K562 (cell line): ENCODE data around the gene RSPH9. TPM values are rescaled to one million over a fixed set of nuclear protein-coding genes. Genes with fewer than 3 reads are reported as not detected.

Experiments used
- ATAC-seq: fragments of 200-7000 bp; cut with Tn5 transposase; 3 replicates; pipeline ENCODE4 v1.9.1; 2020; ENCODE audit warnings: moderate library complexity
- BruUV-seq: library from RNA; stranded (reverse); fragments of 400-500 nt; replicated peaks from 2 replicates; lab custom pipeline; 2021; lab: Mats Ljungman, UMichigan
- CTCF ChIA-PET: fragments of 300-600 bp; formaldehyde crosslinking; extraction: SDS; loops from one replicate; lab custom pipeline; 2021; ENCODE audit warnings: low intra/inter-chr PET ratio; lab: Yijun Ruan, JAX
- POLR2A ChIA-PET: fragments of 300-600, 350-650 bp; sonication (Branson Sonifier 250); formaldehyde crosslinking; extraction: SDS; loops from one replicate; lab custom pipeline; 2021; ENCODE audit warnings: antibody characterized with exemption, inconsistent platforms; lab: Yijun Ruan, JAX
- DNase-seq, 4 experiments: peaks; one replicate each; pipeline versions ENCODE4 v3.0.0 to v3.0.0-alpha.2; 2011 to 2018; ENCODE audit warnings: low spot score in 3 of 4, mixed read lengths in 3 of 4; ENCODE audit errors: extremely low read depth in 1 of 4
- FAIRE-seq: peaks from 2 replicates; lab custom pipeline; 2011; peaks lifted over from hg19 to GRCh38; lab: Jason Lieb, UNC
- H2AFZ ChIP-seq: 2 replicates; pipeline ENCODE4 v1.6.0; 2011; ENCODE audit warnings: low read depth, low read length, control low read depth, inconsistent platforms
- H3K27ac ChIP-seq: fragments of 200-600 bp; 3 replicates; pipeline ENCODE4 v1.8.0; 2011; ENCODE audit warnings: low read depth, mild to moderate bottlenecking, control low read depth, inconsistent platforms, low read length, moderate library complexity, mixed read lengths; ENCODE audit errors: extremely low read depth
- H3K27me3 ChIP-seq, 2 experiments: fragments of 300-600 bp in 1 of 2; 2 replicates in 1 of 2; 3 replicates in 1 of 2; pipeline versions ENCODE4 v1.6.0 to v1.8.0; 2011; ENCODE audit warnings: inconsistent platforms in 2 of 2, low read length in 2 of 2, mild to moderate bottlenecking in 1 of 2, mixed read lengths in 1 of 2, moderate library complexity in 1 of 2; ENCODE audit not compliant: control insufficient read depth in 2 of 2, insufficient read depth in 2 of 2
- H3K36me3 ChIP-seq: fragments of 300-600 bp; 3 replicates; pipeline ENCODE4 v1.8.0; 2011; ENCODE audit warnings: mild to moderate bottlenecking, low read length, inconsistent platforms; ENCODE audit not compliant: control insufficient read depth, insufficient read depth
- H3K4me1 ChIP-seq, 2 experiments: fragments of 200-600 bp in 1 of 2; replicated peaks in 1 of 2; 2 replicates in 1 of 2; 3 replicates in 1 of 2; pipeline versions ENCODE4 v1.5.1 to v1.8.0; 2011; ENCODE audit warnings: inconsistent platforms in 2 of 2, low read length in 2 of 2, mild to moderate bottlenecking in 1 of 2, mixed read lengths in 1 of 2, moderate library complexity in 1 of 2; ENCODE audit not compliant: control insufficient read depth in 2 of 2, insufficient read depth in 2 of 2
- H3K4me2 ChIP-seq: 2 replicates; pipeline ENCODE4 v1.6.1; 2011; ENCODE audit warnings: low read length, control low read depth, inconsistent platforms, mixed read lengths; ENCODE audit not compliant: insufficient read depth
- H3K4me3 ChIP-seq: fragments of 200-600 bp; sonication (generic), shearing (Covaris generic); 2 replicates; pipeline ENCODE4 v1.5.1; 2016; ENCODE audit warnings: control low read depth, inconsistent platforms
- H3K79me2 ChIP-seq: fragments of 200-600 bp; 3 replicates; pipeline ENCODE4 v1.8.0; 2011; ENCODE audit warnings: low read length, inconsistent platforms; ENCODE audit not compliant: control insufficient read depth, insufficient read depth
- H3K9ac ChIP-seq, 2 experiments: 2 replicates each; pipeline versions ENCODE4 v1.6.0 to v1.6.1; 2011; ENCODE audit warnings: low read depth in 2 of 2, low read length in 2 of 2, control low read depth in 1 of 2, inconsistent platforms in 1 of 2, mild to moderate bottlenecking in 1 of 2, mixed read lengths in 1 of 2; ENCODE audit not compliant: insufficient read depth in 1 of 2
- H3K9me1 ChIP-seq: one replicate; pipeline ENCODE4 v1.6.0; 2011; ENCODE audit warnings: inconsistent platforms, mild to moderate bottlenecking, low read length, moderate library complexity; ENCODE audit not compliant: control insufficient read depth, insufficient read depth
- H3K9me3 ChIP-seq: replicated peaks from 2 replicates; pipeline ENCODE4 v1.5.1; 2011; ENCODE audit warnings: low read depth, low read length, inconsistent platforms; ENCODE audit not compliant: control insufficient read depth, insufficient read depth
- H4K20me1 ChIP-seq: replicated peaks from 2 replicates; pipeline ENCODE4 v1.6.1; 2011; ENCODE audit warnings: low read length, inconsistent platforms, mixed read lengths; ENCODE audit not compliant: control insufficient read depth, insufficient read depth
- CTCF ChIP-seq, 3 experiments: IDR thresholded peaks in 2 of 3; conservative IDR thresholded peaks in 1 of 3; 2 replicates each; pipeline ENCODE4 v1.5.1; 2011 to 2012; ENCODE audit warnings: low read length in 3 of 3, mild to moderate bottlenecking in 3 of 3, control low read depth in 2 of 3, improper control_type of control experiment in 1 of 3, inconsistent platforms in 1 of 3, low read depth in 1 of 3, mixed read lengths in 1 of 3, moderate library complexity in 1 of 3; ENCODE audit not compliant: insufficient read depth in 2 of 3
- EP400 ChIP-seq: fragments of 450-650 bp; IDR thresholded peaks from 2 replicates; pipeline ENCODE4 v1.6.1; 2017; ENCODE audit warnings: antibody characterized with exemption, mild to moderate bottlenecking, moderate library complexity
- FUS ChIP-seq: fragments of 200-400 bp; formaldehyde crosslinking; optimal IDR thresholded peaks from 2 replicates; pipeline ENCODE3; 2017; ENCODE audit warnings: low read depth, low read length
- HNRNPLL ChIP-seq: fragments of 200-400 bp; formaldehyde crosslinking; IDR thresholded peaks from 2 replicates; pipeline ENCODE4 v1.6.1; 2017; ENCODE audit warnings: low read length, low read depth, mild to moderate bottlenecking; ENCODE audit not compliant: poor library complexity, severe bottlenecking
- IRF2 ChIP-seq: sonication (generic); formaldehyde crosslinking; IDR thresholded peaks from 2 replicates; pipeline ENCODE4 v1.8.1; 2022; ENCODE audit warnings: mild to moderate bottlenecking, missing genetic modification reagents
- KDM5B ChIP-seq: fragments of 200-600 bp; sonication (generic); IDR thresholded peaks from 2 replicates; pipeline ENCODE4 v1.6.1; 2012; ENCODE audit warnings: low read depth, mild to moderate bottlenecking, moderate library complexity, low read length, control low read depth, inconsistent platforms; ENCODE audit not compliant: insufficient replicate concordance
- NFYB ChIP-seq: IDR thresholded peaks from 2 replicates; pipeline ENCODE4 v1.6.1; 2011; ENCODE audit warnings: mild to moderate bottlenecking, moderate library complexity; ENCODE audit not compliant: insufficient read length; ENCODE audit errors: extremely low read depth
- SMAD3 ChIP-seq: fragments of 450-650 bp; formaldehyde crosslinking; conservative IDR thresholded peaks from 2 replicates; pipeline ENCODE4 v1.4.0; 2020; ENCODE audit warnings: mild to moderate bottlenecking
- SREBF2 ChIP-seq: sonication (generic); formaldehyde crosslinking; IDR thresholded peaks from 2 replicates; pipeline ENCODE4 v1.4.0; 2020; ENCODE audit warnings: mild to moderate bottlenecking, missing genetic modification reagents
- ZFPM2 ChIP-seq: fragments of 250-450 bp; sonication (Bioruptor Pico); IDR thresholded peaks from 2 replicates; pipeline ENCODE4 v1.5.1; 2022; ENCODE audit warnings: mild to moderate bottlenecking
- ZNF12 ChIP-seq: sonication (generic); formaldehyde crosslinking; IDR thresholded peaks from 2 replicates; pipeline ENCODE4 v1.4.0; 2020; ENCODE audit warnings: mild to moderate bottlenecking, missing genetic modification reagents
- ZNF143 ChIP-seq: sonication (generic); formaldehyde crosslinking; IDR thresholded peaks from 2 replicates; pipeline ENCODE4 v1.9.0; 2022; ENCODE audit warnings: mild to moderate bottlenecking, missing genetic modification reagents
- ZNF699 ChIP-seq: fragments of 250-450 bp; sonication (Bioruptor Pico); IDR thresholded peaks from 2 replicates; pipeline ENCODE4 v1.8.0; 2021; ENCODE audit warnings: mild to moderate bottlenecking, moderate library complexity; ENCODE audit not compliant: insufficient replicate concordance
- ZNF785 ChIP-seq: fragments of 250-450 bp; sonication (Bioruptor Pico); IDR thresholded peaks from 2 replicates; pipeline ENCODE4 v1.4.0; 2020; ENCODE audit warnings: mild to moderate bottlenecking
- ZSCAN32 ChIP-seq: fragments of 450-650 bp; formaldehyde crosslinking; IDR thresholded peaks from 2 replicates; pipeline ENCODE4 v1.4.0; 2020; ENCODE audit warnings: mild to moderate bottlenecking, moderate library complexity
- WGBS: fragments of 100-300 bp; shearing (Covaris generic); methylation state at CpG from one replicate; pipeline ENCODE4 v1.1.6; 2016; ENCODE audit warnings: low coverage, mixed read lengths; ENCODE audit not compliant: insufficient coverage; ENCODE audit errors: missing lambda C conversion rate; 5-methylcytosine and 5-hydroxymethylcytosine counted together
- in situ Hi-C: fragments of 300-500 bp; cut with MboI; formaldehyde crosslinking; loops from 4 replicates; pipeline ENCODE4 v1.15.0; 2018; ENCODE audit warnings: inconsistent platforms, mixed read lengths
- intact Hi-C: fragments of 100-400 bp; cut with micrococcal nuclease; formaldehyde crosslinking; loops from 2 replicates; pipeline ENCODE4 v1.14.2; 2022
- polyA plus RNA-seq, 8 experiments: library from polyadenylated mRNA; depleted of rRNA in 4 of 8; stranded (reverse) in 5 of 8; unstranded in 3 of 8; fragments of >200 nt; fragmentation: Nextera tagmentation in 2 of 8; fragmentation: Illumina TruSeq in 1 of 8; extraction: Ambion mirVana in 2 of 8; extraction: Trizol in 1 of 8; gene quantifications; 2 replicates each; pipeline versions ENCODE4 v1.2.1 to v1.2.3, GENCODE V29; 2011 to 2014; ENCODE audit warnings: inconsistent platforms in 1 of 8, missing spikeins in 1 of 8
- total RNA-seq, 7 experiments: library from RNA; depleted of rRNA in 6 of 7; stranded (reverse); fragments of >200 nt in 6 of 7; fragmentation: Illumina TruSeq in 2 of 7; extraction: Trizol in 2 of 7; gene quantifications; 2 replicates each; pipeline versions ENCODE4 v1.2.1 to v1.2.3, GENCODE V29; 2011 to 2021; ENCODE audit warnings: low replicate concordance in 1 of 7
- TF ChIP-seq, protein P1 (sequence below): sonication (generic); formaldehyde crosslinking; IDR thresholded peaks from 2 replicates; pipeline ENCODE4 v1.8.0; 2023; ENCODE audit warnings: mild to moderate bottlenecking, missing genetic modification reagents

RSPH9 gene
- total and polyA plus RNA-seq, 9 of the 15 experiments (the other 6 are each of a cell fraction or from before 2014, with no cell fraction given) = 0.05 to 0.60 (median 0.39) TPM; not detected in 6

- H3K27me3 ChIP-seq = no peaks in the 10 kb centered on the region
- H3K4me1 ChIP-seq = peaks cover 23 to 26% of the 10 kb centered on the region in 2 experiments
- H3K4me2 ChIP-seq = no peak overlapping the region
- WGBS = 90% methylated on average over 7 of the region's 7 CpGs
- no peak overlapping the region for H3K4me3 ChIP-seq
- 0 out of 2 replicates have a peak, but pooled peaks cover 7% of the 10 kb centered on the region for H4K20me1 ChIP-seq
- in situ Hi-C loops = no loop called here
- POLR2A ChIA-PET = interaction anchor here (0.6 to 7.9 kb wide), 7 partner anchors 8 to 649 kb away, joined by 3 to 135 read pairs (median 5); partner anchors contain the start of gene MAD2L1BP
- H3K27ac ChIP-seq = no peak overlapping the region; the same call in 2 of the 3 replicates
- intact Hi-C loops = loop anchor here (5.0 kb wide), 2 partner anchors 42 to 502 kb away; partner anchors contain the start of genes MRPL14 and TMEM63B
- ATAC-seq (no peak), FAIRE-seq (no peak), DNase-seq (no peak)
- H3K9me3 ChIP-seq = no peaks in the 10 kb centered on the region
- H3K36me3 ChIP-seq = peaks cover 76% of the 10 kb centered on the region
- CTCF ChIA-PET = no interaction called here
- no peak overlapping the region for H2AFZ ChIP-seq
- H3K9me1 ChIP-seq = peaks cover 13% of the 10 kb centered on the region
- BruUV-seq = no TSS peak
- H3K9ac ChIP-seq = peak overlapping the region in 1 of 2 experiments; percentile 59; a peak in 2 of 4 replicates
- peaks cover 57% of the 10 kb centered on the region for H3K79me2 ChIP-seq
- TF ChIP-seq SREBF2 (CRISPR knock-in tag) (no peak), NFYB (no peak), SMAD3 (CRISPR knock-in tag) (peak; percentile 82), FUS (no peak), ZNF699 (CRISPR knock-in tag) (no peak), ZNF143 (CRISPR knock-in tag) (no peak), EP400 (no peak), KDM5B (peak; percentile 24), HNRNPLL (peak; percentile 17), ZNF785 (CRISPR knock-in tag) (no peak), CTCF (IDR thresholded peaks at IDR 0.05 in 2 of 3, conservative IDR thresholded peaks at IDR 0.05 in 1 of 3; ENCODE audit: insufficient read depth in 2 of 3, low read depth in 1 of 3, low read length in 3 of 3) (no peak), IRF2 (CRISPR knock-in tag) (no peak), ZNF12 (0 out of 2 replicates have a peak, but pooled peaks have one; percentile 20), ZFPM2 (0 out of 2 replicates have a peak, but pooled peaks have one; percentile 32), ZSCAN32 (CRISPR knock-in tag) (0 out of 2 replicates have a peak, but pooled peaks have one; percentile 39)
- TF ChIP-seq, protein P1, sequence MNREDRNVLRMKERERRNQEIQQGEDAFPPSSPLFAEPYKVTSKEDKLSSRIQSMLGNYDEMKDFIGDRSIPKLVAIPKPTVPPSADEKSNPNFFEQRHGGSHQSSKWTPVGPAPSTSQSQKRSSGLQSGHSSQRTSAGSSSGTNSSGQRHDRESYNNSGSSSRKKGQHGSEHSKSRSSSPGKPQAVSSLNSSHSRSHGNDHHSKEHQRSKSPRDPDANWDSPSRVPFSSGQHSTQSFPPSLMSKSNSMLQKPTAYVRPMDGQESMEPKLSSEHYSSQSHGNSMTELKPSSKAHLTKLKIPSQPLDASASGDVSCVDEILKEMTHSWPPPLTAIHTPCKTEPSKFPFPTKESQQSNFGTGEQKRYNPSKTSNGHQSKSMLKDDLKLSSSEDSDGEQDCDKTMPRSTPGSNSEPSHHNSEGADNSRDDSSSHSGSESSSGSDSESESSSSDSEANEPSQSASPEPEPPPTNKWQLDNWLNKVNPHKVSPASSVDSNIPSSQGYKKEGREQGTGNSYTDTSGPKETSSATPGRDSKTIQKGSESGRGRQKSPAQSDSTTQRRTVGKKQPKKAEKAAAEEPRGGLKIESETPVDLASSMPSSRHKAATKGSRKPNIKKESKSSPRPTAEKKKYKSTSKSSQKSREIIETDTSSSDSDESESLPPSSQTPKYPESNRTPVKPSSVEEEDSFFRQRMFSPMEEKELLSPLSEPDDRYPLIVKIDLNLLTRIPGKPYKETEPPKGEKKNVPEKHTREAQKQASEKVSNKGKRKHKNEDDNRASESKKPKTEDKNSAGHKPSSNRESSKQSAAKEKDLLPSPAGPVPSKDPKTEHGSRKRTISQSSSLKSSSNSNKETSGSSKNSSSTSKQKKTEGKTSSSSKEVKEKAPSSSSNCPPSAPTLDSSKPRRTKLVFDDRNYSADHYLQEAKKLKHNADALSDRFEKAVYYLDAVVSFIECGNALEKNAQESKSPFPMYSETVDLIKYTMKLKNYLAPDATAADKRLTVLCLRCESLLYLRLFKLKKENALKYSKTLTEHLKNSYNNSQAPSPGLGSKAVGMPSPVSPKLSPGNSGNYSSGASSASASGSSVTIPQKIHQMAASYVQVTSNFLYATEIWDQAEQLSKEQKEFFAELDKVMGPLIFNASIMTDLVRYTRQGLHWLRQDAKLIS (CRISPR knock-in tag) = 0 out of 2 replicates have a peak, but pooled peaks have one; percentile 11
Measured at GRCh38 chr6:43624786-43625288, 20.0 kb upstream of the RSPH9 start.
